Mammary epithelial cell (primary cell): ENCODE results near the gene COX7A2.

Experiments
- CTCF ChIP-seq, 2 donors: IDR thresholded peaks in 1 of 2; conservative IDR thresholded peaks in 1 of 2; 2 replicates each; pipeline ENCODE4 v1.5.1; 2011 to 2012; ENCODE audit warnings: inconsistent platforms in 2 of 2, low read length in 2 of 2, mild to moderate bottlenecking in 2 of 2, control low read depth in 1 of 2, low read depth in 1 of 2; ENCODE audit not compliant: insufficient read depth in 1 of 2; ENCODE audit errors: extremely low read depth in 1 of 2
- EZH2 ChIP-seq: IDR thresholded peaks from 2 replicates; pipeline ENCODE4 v1.6.1; 2012; ENCODE audit warnings: low read length, inconsistent platforms, borderline replicate concordance

- no peak for TF ChIP-seq CTCF (conservative IDR thresholded peaks at IDR 0.05 in 1 of 2, IDR thresholded peaks at IDR 0.05 in 1 of 2; ENCODE audit: extremely low read depth in 1 of 2, insufficient read depth in 1 of 2, low read depth in 1 of 2, low read length in 2 of 2)
- TF ChIP-seq EZH2 = no peak
Measured at GRCh38 chr6:75204959-75205775, 38.4 kb downstream of the COX7A2 start.
